ENCODE measurements around the gene SLC4A4.
A peak's percentile ranks its signal among the peaks of the same experiment; 100 is the strongest.

Gene SLC4A4

GRCh38 chr4:71469541-71469940, 130.7 kb downstream of the SLC4A4 start:
- no peak for DNase-seq (ENCODE audit: low read depth)

- no peak for DNase-seq (ENCODE audit: low read depth)
Measured at GRCh38 chr4:71470524-71470923, 131.7 kb downstream of the SLC4A4 start.

DNA sequence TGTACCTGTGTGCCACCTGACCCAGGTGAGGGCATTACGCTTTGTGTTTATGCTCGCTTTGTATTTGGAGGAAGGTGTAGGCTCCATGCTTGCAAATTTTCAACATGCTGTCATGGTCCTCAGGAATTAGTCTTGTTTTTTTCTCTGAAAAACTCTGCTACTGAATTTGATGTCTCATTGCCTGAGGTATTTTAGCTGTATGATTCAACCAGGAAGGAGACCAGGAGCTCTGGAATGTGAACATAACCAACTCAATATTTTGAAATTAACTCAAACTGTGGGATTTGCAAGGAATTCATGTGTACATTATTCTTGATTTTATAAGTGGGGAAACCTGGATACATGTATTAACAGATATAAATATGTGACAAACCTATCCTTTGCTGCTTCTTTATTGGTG, 134.1 kb downstream of the SLC4A4 start:
- DNase-seq (ENCODE audit: low read depth): peak; percentile 92

DNA sequence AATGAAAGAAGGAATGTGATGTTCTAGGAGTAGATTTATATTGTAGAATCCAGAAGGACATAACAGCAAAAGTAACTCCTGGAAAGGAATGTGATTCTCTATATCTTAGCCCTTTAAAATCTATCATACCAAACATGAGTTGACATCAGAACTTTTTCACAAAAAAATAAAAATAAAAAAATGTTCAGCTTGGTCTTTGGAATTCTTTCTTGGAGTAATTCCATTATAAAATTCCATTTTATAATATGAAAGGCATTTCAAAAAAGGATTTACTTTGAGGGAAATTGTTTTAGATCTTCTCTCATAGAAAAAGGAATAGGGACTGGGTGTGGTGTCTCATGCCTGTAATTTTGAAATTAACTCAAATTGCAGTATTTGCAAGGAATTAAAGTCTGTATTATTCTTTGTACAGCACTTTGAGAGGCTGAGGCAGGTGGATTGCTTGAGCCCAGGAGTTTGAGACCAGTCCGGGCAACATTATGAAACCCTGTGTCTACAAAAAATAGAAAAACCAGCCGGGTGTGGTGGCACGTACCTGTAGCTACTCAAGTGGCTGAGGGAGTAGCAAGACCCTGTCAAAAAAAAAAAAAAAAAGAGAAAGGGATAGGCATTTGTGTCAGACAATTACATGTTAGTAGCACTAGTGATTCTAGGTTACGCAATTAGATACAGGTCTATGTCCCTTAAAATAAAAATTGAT, 134.9 kb downstream of the SLC4A4 start:
- DNase-seq (ENCODE audit: low read depth): no peak

- DNase-seq (ENCODE audit: low read depth): no peak
Measured at GRCh38 chr4:71474731-71475130, 135.9 kb downstream of the SLC4A4 start.

GRCh38 chr4:71476240-71476639, 137.4 kb downstream of the SLC4A4 start:
- DNase-seq (ENCODE audit: low read depth): no peak

- no peak for DNase-seq (ENCODE audit: low read depth)
Measured at GRCh38 chr4:71486550-71487343, 147.9 kb downstream of the SLC4A4 start.

GRCh38 chr4:71487344-71487920, 148.6 kb downstream of the SLC4A4 start:
- DNase-seq (ENCODE audit: low read depth): no peak

- DNase-seq (ENCODE audit: low read depth): peak; percentile 3
Measured at GRCh38 chr4:71494539-71494938, 155.7 kb downstream of the SLC4A4 start.

DNA sequence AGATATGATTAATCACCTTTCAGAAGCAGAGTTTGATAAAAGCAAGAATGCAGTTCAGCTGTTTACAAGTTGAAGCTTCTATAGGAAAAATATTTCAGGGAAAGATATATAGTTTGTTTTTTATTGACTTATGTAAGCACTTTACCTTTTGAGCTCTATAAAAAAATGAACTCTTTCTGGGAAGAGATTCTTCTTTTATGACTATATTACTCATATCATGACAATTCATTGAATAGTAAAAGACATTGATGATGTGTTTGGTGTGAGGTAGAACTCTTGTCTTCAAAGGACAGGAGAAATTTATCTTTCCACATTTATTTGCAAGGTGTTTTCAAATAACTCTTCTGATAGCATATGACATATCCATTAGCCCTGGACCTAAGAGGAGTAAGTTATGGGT, 156.6 kb downstream of the SLC4A4 start:
- DNase-seq (ENCODE audit: low read depth): no peak

GRCh38 chr4:71497078-71497477, 158.3 kb downstream of the SLC4A4 start:
- DNase-seq (ENCODE audit: low read depth): no peak

DNA sequence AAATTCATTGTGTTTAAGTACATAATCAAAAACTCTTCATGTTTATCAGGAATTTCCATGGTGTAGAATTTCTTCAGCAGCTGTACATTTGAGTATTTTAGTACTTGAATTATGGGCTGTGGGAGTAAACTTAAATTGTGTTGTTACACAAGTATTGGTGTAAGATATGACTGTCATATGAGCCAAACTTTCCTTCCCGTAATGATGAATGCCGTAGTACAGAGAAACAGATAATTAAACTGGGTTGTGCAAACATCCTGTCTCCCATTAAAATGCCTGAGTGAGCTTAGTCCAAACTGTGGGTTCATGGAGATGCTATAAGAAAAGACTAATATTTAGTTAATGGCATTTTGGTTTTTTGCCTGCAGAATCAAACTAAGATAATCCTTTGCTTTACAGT, 159.2 kb downstream of the SLC4A4 start:
- no peak for DNase-seq (ENCODE audit: low read depth)

DNA sequence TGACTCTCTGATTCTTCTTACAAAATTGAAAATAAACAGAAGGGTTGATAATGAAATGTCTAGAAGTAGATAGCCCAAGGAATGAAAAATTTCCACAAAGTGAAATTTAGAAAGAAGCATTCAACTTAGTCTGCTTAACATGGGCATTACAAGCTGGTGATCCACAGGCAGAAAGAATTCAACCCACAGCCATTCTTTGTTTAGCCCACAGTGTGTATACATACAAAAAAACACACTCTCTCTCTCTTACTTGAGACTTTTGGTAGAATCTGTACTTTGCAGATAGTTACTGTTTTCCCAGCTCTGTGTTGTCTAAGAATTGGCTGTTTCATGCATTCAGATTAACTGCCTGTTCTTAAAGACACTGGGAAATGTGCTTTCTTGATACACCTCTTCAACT, 159.8 kb downstream of the SLC4A4 start:
- DNase-seq (ENCODE audit: low read depth): no peak

- DNase-seq (ENCODE audit: low read depth): no peak
Measured at GRCh38 chr4:71501992-71502391, 163.2 kb downstream of the SLC4A4 start.

GRCh38 chr4:71518283-71518989, 179.6 kb downstream of the SLC4A4 start:
- DNase-seq (ENCODE audit: low read depth): no peak

DNA sequence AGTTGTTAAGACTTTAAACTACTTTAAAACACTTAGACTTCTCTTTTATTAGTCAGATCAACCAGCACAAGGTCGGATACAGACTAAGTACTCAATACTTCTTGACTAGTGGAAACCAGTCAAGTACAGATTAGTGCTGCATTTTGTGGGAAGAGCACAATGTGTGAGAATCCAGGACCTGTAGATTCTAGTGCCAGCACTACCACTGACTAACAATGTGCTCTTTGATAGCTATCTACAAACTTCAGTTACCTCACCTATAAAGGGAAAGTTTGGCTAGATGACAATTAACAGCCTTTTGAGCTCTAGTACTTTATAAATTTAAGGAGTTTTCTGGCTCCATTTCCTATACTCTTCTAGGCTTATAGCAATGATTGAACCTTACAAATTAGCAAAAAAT, 181.5 kb downstream of the SLC4A4 start:
- DNase-seq (ENCODE audit: low read depth): no peak

DNA sequence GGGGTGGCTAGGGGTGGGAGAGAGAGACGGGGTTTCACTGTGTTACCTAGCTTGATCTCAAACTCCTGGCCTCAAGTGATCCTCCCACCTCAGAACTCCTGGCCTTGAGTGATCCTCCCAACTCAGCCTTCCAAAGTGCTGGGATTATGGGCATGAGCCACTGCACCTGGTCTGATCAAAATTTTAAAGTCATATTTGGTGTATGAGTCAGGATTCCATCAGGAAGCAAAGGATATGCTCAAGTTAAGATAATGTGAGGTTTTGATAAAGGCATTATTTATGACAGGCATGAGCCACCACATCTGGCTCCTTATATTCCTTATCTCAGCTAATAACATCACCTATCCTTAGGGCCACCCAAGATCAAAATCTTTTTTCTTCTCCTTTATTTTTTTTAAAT, 182.0 kb downstream of the SLC4A4 start:
- no peak for DNase-seq (ENCODE audit: low read depth)

GRCh38 chr4:71524756-71525155, 185.9 kb downstream of the SLC4A4 start:
- DNase-seq (ENCODE audit: low read depth): no peak

DNA sequence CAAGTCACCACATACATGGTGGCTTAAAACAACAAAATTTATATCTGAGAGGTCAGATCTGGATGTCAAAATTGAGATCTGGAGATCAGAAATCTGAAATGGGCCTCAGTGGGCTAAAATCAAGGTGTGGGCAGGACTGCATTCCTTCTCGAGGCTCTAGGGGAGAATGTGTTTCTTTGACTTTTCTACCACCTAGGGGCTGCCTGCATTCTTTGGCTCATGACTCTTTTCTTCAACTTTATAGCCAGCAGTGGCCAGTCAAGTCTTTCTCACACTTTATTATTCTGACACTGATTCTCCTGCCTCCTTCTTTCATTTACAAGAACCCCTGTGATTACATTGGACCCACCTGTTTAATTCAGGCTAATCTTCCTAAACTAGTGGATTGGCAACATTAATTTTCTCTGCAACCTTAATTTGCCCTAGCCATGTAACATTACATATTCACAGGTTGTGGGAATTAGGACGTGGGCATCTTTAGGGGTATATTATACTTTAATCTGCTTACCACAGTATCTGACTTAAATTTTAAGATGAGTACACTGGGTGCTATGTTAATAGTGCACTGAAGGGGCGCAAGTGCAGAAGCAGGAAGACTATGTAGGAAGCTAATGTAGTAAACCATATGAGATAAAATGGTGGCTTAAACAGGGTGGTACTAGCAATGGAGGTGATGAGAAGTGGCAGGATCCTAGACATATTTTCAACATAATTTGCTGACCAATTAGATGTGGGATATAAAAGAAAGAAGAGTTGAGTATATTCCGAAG, 188.0 kb downstream of the SLC4A4 start:
- peak; percentile 14 for DNase-seq (ENCODE audit: low read depth)

DNA sequence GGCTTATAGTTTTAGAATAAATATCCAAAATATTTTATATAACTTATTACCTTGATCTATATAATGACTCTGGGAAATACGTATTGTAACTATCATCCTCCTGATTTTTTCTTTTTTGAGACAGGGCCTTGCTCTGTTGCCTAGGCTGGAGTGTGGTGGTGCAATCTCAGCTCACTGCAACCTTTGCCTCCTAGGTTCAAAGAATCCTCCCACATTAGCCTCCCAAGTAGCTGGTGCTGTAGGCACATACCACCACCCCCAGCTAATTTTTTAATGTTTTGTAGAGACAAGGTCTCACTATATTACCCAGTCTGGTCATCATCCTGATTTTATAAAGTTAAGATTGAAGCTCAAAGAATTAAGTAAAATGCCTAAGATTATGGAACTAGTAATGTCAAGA, 193.6 kb downstream of the SLC4A4 start:
- DNase-seq (ENCODE audit: low read depth): no peak

- DNase-seq (ENCODE audit: low read depth): no peak
Measured at GRCh38 chr4:71533121-71533520, 194.3 kb downstream of the SLC4A4 start.

- no peak for DNase-seq (ENCODE audit: low read depth)
Measured at GRCh38 chr4:71537551-71538065, 198.8 kb downstream of the SLC4A4 start.
